HG02678 (cell line): ENCODE data around the gene GRIK4.

ENCODE experiments used
- ATAC-seq: cut with Tn5 transposase; IDR thresholded peaks from one replicate; pipeline ENCODE4 v1.9.1; 2021; ENCODE audit warnings: mild to moderate bottlenecking, moderate library complexity; ENCODE audit not compliant: unreplicated experiment

Gene GRIK4

GRCh38 chr11:120867988-120868387 is 356.4 kb downstream of the GRIK4 start:
- ATAC-seq: no peak

- peak; percentile 36 for ATAC-seq
Observed at GRCh38 chr11:120869097-120869496, 357.5 kb downstream of the GRIK4 start.

- ATAC-seq: peak; percentile 58
Observed at GRCh38 chr11:120869516-120870011, 358.0 kb downstream of the GRIK4 start.

- ATAC-seq: no peak
Observed at GRCh38 chr11:120871194-120871593, 359.6 kb downstream of the GRIK4 start.

- ATAC-seq: no peak
Observed at GRCh38 chr11:120871924-120872323, 360.4 kb downstream of the GRIK4 start.

GRCh38 chr11:120873966-120874735 is 362.6 kb downstream of the GRIK4 start:
- no peak for ATAC-seq

GRCh38 chr11:120875986-120876385 is 364.4 kb downstream of the GRIK4 start:
- no peak for ATAC-seq

- ATAC-seq: no peak
Observed at GRCh38 chr11:120877746-120878365, 366.3 kb downstream of the GRIK4 start.

GRCh38 chr11:120878781-120879180 is 367.2 kb downstream of the GRIK4 start:
- ATAC-seq: no peak

GRCh38 chr11:120880498-120881175 is 369.1 kb downstream of the GRIK4 start:
- no peak for ATAC-seq

- no peak for ATAC-seq
Observed at GRCh38 chr11:120881596-120881995, 370.0 kb downstream of the GRIK4 start.

- ATAC-seq: no peak
Observed at GRCh38 chr11:120882175-120882574, 370.6 kb downstream of the GRIK4 start.

GRCh38 chr11:120883404-120884080 is 372.0 kb downstream of the GRIK4 start:
- ATAC-seq: no peak

GRCh38 chr11:120884154-120885020 is 372.8 kb downstream of the GRIK4 start:
- ATAC-seq: no peak

- no peak for ATAC-seq
Observed at GRCh38 chr11:120890609-120891320, 379.2 kb downstream of the GRIK4 start.

- peak; percentile 74 for ATAC-seq
Observed at GRCh38 chr11:120893440-120894201, 382.1 kb downstream of the GRIK4 start.

GRCh38 chr11:120894202-120894985 is 382.8 kb downstream of the GRIK4 start:
- no peak for ATAC-seq

- ATAC-seq: no peak
Observed at GRCh38 chr11:120896687-120897086, 385.1 kb downstream of the GRIK4 start.
